DMS 273 (cell line): ENCODE data around the gene PTPRO.
"Not testable (repeated sequence)": the region's sequence is repeated elsewhere in the genome, so short reads cannot be mapped to it uniquely, and the experiment has no call there.

Experiments used
- DNase-seq: peaks from one replicate; lab custom pipeline; 2025; ENCODE audit not compliant: unreplicated experiment; lab: John Stamatoyannopoulos, UW

PTPRO gene

GRCh38 chr12:15599266-15600037, 277.1 kb downstream of the PTPRO start:
- DNase-seq = peak; percentile 35

GRCh38 chr12:15600223-15600935, 278.1 kb downstream of the PTPRO start:
- DNase-seq = no peak

GRCh38 chr12:15601210-15601800, 279.0 kb downstream of the PTPRO start:
- no peak for DNase-seq

GRCh38 chr12:15602051-15602672, 279.9 kb downstream of the PTPRO start:
- DNase-seq = no peak

- peak; percentile 3 for DNase-seq
These were observed 281.3 kb downstream of the PTPRO start for GRCh38 chr12:15603474-15604085.

GRCh38 chr12:15605881-15606590, 283.7 kb downstream of the PTPRO start:
- DNase-seq = no peak

GRCh38 chr12:15608406-15608805, 286.1 kb downstream of the PTPRO start:
- DNase-seq = no peak

- DNase-seq = no peak
These were observed 286.6 kb downstream of the PTPRO start for GRCh38 chr12:15608941-15609340.

GRCh38 chr12:15613981-15614380, 291.7 kb downstream of the PTPRO start:
- DNase-seq = no peak

GRCh38 chr12:15616495-15616894, 294.2 kb downstream of the PTPRO start:
- DNase-seq = not testable (repeated sequence)

GRCh38 chr12:15620741-15621539, 298.6 kb downstream of the PTPRO start:
- no peak for DNase-seq

- no peak for DNase-seq
These were observed 302.8 kb downstream of the PTPRO start for GRCh38 chr12:15625075-15625474.

- DNase-seq = no peak
These were observed 306.0 kb downstream of the PTPRO start for GRCh38 chr12:15627995-15628945.

GRCh38 chr12:15629108-15629507, 306.8 kb downstream of the PTPRO start:
- no peak for DNase-seq

- no peak for DNase-seq
These were observed 307.5 kb downstream of the PTPRO start for GRCh38 chr12:15629761-15630160.

GRCh38 chr12:15631007-15631715, 308.9 kb downstream of the PTPRO start:
- DNase-seq = no peak

- DNase-seq = no peak
These were observed 310.4 kb downstream of the PTPRO start for GRCh38 chr12:15632708-15633107.

- DNase-seq = no peak
These were observed 310.9 kb downstream of the PTPRO start for GRCh38 chr12:15633201-15633600.
